Panc1 (cell line): ENCODE results near the gene CD300LB. TPM values are rescaled to one million over a fixed set of nuclear protein-coding genes. Genes with fewer than 3 reads are reported as not detected.

Experiments used
- ATAC-seq: fragments of 200-7000 bp; cut with Tn5 transposase; 2 replicates; pipeline ENCODE4 v1.9.1; 2020; ENCODE audit warnings: mild to moderate bottlenecking, moderate library complexity
- BruUV-seq: library from RNA; stranded (reverse); fragments of 400-500 nt; replicated peaks from 2 replicates; lab custom pipeline; 2021; lab: Mats Ljungman, UMichigan
- CTCF ChIA-PET: fragments of 300-600 bp; sonication (Branson Sonifier 250); formaldehyde crosslinking; loops from one replicate; lab custom pipeline; 2022; ENCODE audit warnings: antibody characterized with exemption; lab: Charles Lee
- POLR2A ChIA-PET: fragments of 300-600 bp; sonication (Branson Sonifier 250); formaldehyde crosslinking; loops from one replicate; lab custom pipeline; 2022; ENCODE audit warnings: antibody characterized with exemption; lab: Charles Lee
- DNase-seq: peaks from one replicate; pipeline ENCODE4 v3.0.0-alpha.2; 2010; ENCODE audit warnings: low read depth, low spot score
- H3K27ac ChIP-seq: 2 replicates; pipeline ENCODE4 v1.5.1; 2011; ENCODE audit warnings: mild to moderate bottlenecking, low read length, inconsistent platforms
- H3K27me3 ChIP-seq: fragments of 200-500 bp; sonication (Bioruptor generic); 2 replicates; pipeline ENCODE4 v1.6.0; 2014; ENCODE audit warnings: low read length, inconsistent platforms; ENCODE audit not compliant: control insufficient read depth, insufficient read depth
- H3K36me3 ChIP-seq: fragments of 200-500 bp; sonication (Bioruptor generic); 2 replicates; pipeline ENCODE4 v1.5.1; 2014; ENCODE audit warnings: inconsistent platforms, mild to moderate bottlenecking, low read length, moderate library complexity; ENCODE audit not compliant: control insufficient read depth, insufficient read depth
- H3K4me1 ChIP-seq: 2 replicates; pipeline ENCODE4 v1.5.1; 2011; ENCODE audit warnings: inconsistent platforms, mild to moderate bottlenecking, low read length, moderate library complexity; ENCODE audit not compliant: control insufficient read depth, insufficient read depth
- H3K4me3 ChIP-seq, 2 experiments: 2 replicates each; pipeline ENCODE4 v1.5.1; 2011 to 2012; ENCODE audit warnings: low read depth in 2 of 2, low read length in 2 of 2, mild to moderate bottlenecking in 2 of 2, inconsistent platforms in 1 of 2, moderate library complexity in 1 of 2
- H3K9me3 ChIP-seq: fragments of 200-500 bp; sonication (Bioruptor generic); 2 replicates; pipeline ENCODE4 v1.5.1; 2014; ENCODE audit warnings: low read depth, mild to moderate bottlenecking, inconsistent platforms, low read length, moderate library complexity; ENCODE audit not compliant: control insufficient read depth, insufficient read depth
- POLR2AphosphoS5 ChIP-seq: IDR thresholded peaks from 2 replicates; pipeline ENCODE4 v1.6.1; 2012; ENCODE audit warnings: mild to moderate bottlenecking, low read depth, low read length, moderate library complexity
- SIN3A ChIP-seq: IDR thresholded peaks from 2 replicates; pipeline ENCODE4 v1.6.1; 2012; ENCODE audit warnings: low read depth, mild to moderate bottlenecking, low read length, moderate library complexity, borderline replicate concordance; ENCODE audit not compliant: insufficient read depth
- TCF7L2 ChIP-seq: IDR thresholded peaks from 2 replicates; pipeline ENCODE4 v1.6.1; 2011; ENCODE audit warnings: mild to moderate bottlenecking, low read depth, low read length, inconsistent platforms
- in situ Hi-C: cut with HindIII; loops from 2 replicates; pipeline ENCODE4 v1.10.0; 2016; ENCODE audit warnings: low sequenced_read_pairs, low pct_unique_long_range_greater_than_20kb
- intact Hi-C: fragments of 100-400 bp; cut with micrococcal nuclease; formaldehyde crosslinking; loops from one replicate; pipeline ENCODE4 v1.10.0; 2022; ENCODE audit not compliant: unreplicated experiment
- total RNA-seq: library from RNA; stranded (reverse); gene quantifications from one replicate; pipeline ENCODE4 v1.2.1, GENCODE V29; 2021; ENCODE audit not compliant: unreplicated experiment
- TF ChIP-seq, protein P1 (sequence below): fragments of 450-650 bp; IDR thresholded peaks from 2 replicates; pipeline ENCODE4 v1.5.1; 2017; ENCODE audit warnings: mild to moderate bottlenecking
- TF ChIP-seq, protein P2 (sequence below), 2 experiments: IDR thresholded peaks; 2 replicates each; pipeline ENCODE4 v1.6.1; 2011 to 2012; ENCODE audit warnings: low read depth in 2 of 2, control low read depth in 1 of 2, low read length in 1 of 2, mild to moderate bottlenecking in 1 of 2, moderate library complexity in 1 of 2; ENCODE audit not compliant: insufficient read depth in 1 of 2

Gene CD300LB
- total RNA-seq, 1 experiment from 2014 or later: not detected

DNA sequence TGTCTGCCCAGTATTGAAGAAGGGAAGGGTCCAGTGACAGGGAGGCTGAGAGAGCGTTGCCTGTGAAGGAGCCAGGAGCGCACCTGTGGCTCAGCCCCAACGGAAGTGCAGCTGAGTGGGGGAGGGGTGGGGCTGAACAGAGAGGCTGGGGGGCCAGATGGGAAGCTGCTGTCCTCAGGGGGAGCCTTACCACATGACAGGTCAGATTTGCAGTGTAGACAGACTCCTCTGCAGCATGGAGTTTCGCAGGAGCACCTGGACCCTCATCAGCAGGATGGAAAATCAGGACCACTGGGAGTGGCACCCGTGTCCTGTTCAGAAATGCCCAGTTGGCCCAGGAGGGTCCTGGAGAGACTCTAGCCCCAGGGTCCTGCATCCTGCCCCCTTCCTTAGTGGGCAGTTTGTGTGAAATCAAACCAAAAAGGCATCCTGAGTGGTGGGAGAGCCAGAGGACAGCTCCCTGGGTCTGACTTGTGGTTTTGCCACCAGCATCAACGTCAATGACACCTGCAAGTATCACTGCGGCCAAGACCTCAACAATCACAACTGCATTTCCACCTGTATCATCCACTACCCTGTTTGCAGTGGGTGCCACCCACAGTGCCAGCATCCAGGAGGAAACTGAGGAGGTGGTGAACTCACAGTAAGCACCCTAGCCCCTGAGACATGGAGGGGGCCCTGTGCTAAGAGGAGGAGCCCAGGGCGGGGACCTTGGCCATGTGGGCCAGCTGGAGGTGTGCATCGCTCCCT, 57.1 kb downstream of the CD300LB start:
- in situ Hi-C loops (no loop called here), intact Hi-C loops (no loop called here)
- H3K4me3 ChIP-seq: no peak overlapping the region
- ATAC-seq: 0 out of 2 replicates have a peak, but pooled peaks have one; percentile 23
- peaks cover 6% of the 10 kb centered on the region; the same call in 1 of the 2 replicates for H3K27me3 ChIP-seq
- ChIA-PET POLR2A (no interaction called here), CTCF (no interaction called here)
- no peaks in the 10 kb centered on the region for H3K4me1 ChIP-seq
- no peaks in the 10 kb centered on the region for H3K36me3 ChIP-seq
- H3K9me3 ChIP-seq: no peaks in the 10 kb centered on the region
- TF ChIP-seq POLR2AphosphoS5 (no peak), SIN3A (no peak), TCF7L2 (no peak)
- TF ChIP-seq, protein P1, sequence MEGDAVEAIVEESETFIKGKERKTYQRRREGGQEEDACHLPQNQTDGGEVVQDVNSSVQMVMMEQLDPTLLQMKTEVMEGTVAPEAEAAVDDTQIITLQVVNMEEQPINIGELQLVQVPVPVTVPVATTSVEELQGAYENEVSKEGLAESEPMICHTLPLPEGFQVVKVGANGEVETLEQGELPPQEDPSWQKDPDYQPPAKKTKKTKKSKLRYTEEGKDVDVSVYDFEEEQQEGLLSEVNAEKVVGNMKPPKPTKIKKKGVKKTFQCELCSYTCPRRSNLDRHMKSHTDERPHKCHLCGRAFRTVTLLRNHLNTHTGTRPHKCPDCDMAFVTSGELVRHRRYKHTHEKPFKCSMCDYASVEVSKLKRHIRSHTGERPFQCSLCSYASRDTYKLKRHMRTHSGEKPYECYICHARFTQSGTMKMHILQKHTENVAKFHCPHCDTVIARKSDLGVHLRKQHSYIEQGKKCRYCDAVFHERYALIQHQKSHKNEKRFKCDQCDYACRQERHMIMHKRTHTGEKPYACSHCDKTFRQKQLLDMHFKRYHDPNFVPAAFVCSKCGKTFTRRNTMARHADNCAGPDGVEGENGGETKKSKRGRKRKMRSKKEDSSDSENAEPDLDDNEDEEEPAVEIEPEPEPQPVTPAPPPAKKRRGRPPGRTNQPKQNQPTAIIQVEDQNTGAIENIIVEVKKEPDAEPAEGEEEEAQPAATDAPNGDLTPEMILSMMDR: no peak
- TF ChIP-seq, protein P2, sequence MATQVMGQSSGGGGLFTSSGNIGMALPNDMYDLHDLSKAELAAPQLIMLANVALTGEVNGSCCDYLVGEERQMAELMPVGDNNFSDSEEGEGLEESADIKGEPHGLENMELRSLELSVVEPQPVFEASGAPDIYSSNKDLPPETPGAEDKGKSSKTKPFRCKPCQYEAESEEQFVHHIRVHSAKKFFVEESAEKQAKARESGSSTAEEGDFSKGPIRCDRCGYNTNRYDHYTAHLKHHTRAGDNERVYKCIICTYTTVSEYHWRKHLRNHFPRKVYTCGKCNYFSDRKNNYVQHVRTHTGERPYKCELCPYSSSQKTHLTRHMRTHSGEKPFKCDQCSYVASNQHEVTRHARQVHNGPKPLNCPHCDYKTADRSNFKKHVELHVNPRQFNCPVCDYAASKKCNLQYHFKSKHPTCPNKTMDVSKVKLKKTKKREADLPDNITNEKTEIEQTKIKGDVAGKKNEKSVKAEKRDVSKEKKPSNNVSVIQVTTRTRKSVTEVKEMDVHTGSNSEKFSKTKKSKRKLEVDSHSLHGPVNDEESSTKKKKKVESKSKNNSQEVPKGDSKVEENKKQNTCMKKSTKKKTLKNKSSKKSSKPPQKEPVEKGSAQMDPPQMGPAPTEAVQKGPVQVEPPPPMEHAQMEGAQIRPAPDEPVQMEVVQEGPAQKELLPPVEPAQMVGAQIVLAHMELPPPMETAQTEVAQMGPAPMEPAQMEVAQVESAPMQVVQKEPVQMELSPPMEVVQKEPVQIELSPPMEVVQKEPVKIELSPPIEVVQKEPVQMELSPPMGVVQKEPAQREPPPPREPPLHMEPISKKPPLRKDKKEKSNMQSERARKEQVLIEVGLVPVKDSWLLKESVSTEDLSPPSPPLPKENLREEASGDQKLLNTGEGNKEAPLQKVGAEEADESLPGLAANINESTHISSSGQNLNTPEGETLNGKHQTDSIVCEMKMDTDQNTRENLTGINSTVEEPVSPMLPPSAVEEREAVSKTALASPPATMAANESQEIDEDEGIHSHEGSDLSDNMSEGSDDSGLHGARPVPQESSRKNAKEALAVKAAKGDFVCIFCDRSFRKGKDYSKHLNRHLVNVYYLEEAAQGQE (IDR thresholded peaks at IDR 0.05; ENCODE audit: insufficient read depth in 1 of 2, low read depth in 2 of 2, low read length in 1 of 2): no peak
- BruUV-seq: no TSS peak
- H3K27ac ChIP-seq: no peak overlapping the region
- no peak for DNase-seq

DNA sequence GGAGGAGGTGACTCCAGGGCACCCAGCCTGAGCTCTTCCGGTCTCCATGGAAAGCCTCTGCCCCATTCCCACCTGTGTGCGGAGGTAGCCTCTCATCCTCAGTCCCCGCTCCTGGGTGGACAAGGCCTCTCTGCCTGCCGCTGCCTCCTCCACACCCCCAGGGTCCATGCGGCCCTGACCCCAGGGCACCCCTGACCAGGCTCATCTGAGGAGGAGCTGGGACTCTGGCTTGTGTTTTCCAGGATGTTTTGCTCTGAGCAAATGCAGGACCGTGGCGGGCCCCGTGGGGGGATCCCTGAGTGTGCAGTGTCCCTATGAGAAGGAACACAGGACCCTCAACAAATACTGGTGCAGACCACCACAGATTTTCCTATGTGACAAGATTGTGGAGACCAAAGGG, 58.0 kb downstream of the CD300LB start:
- in situ Hi-C loops (no loop called here), intact Hi-C loops (no loop called here)
- no peaks in the 10 kb centered on the region for H3K36me3 ChIP-seq
- no peaks in the 10 kb centered on the region for H3K9me3 ChIP-seq
- TF ChIP-seq POLR2AphosphoS5 (no peak), SIN3A (no peak), TCF7L2 (no peak)
- TF ChIP-seq, protein P2 (IDR thresholded peaks at IDR 0.05; ENCODE audit: insufficient read depth in 1 of 2, low read depth in 2 of 2, low read length in 1 of 2): no peak
- TF ChIP-seq, protein P1: no peak
- POLR2A ChIA-PET: no interaction called here
- no TSS peak for BruUV-seq
- ATAC-seq (no peak), DNase-seq (no peak)
- H3K4me1 ChIP-seq: no peaks in the 10 kb centered on the region
- peaks cover under 1% of the 10 kb centered on the region; the same call in 1 of the 2 replicates for H3K27me3 ChIP-seq
- CTCF ChIA-PET: no interaction called here
- H3K27ac ChIP-seq: no peak overlapping the region
- no peak overlapping the region for H3K4me3 ChIP-seq
